BLaER1 (cell line): Measurements from ENCODE around the gene MFRP.
A peak's percentile ranks its signal among the peaks of the same experiment; 100 is the strongest.

Source experiments
- H3K27ac ChIP-seq: shearing (Covaris generic); formaldehyde crosslinking; 2 replicates; pipeline ENCODE4 v1.8.1; 2022
- H3K27me3 ChIP-seq: shearing (Covaris generic); formaldehyde crosslinking; 2 replicates; pipeline ENCODE4 v1.8.1; 2022
- H3K36me3 ChIP-seq: shearing (Covaris generic); formaldehyde crosslinking; 2 replicates; pipeline ENCODE4 v1.8.1; 2022
- H3K4me1 ChIP-seq: shearing (Covaris generic); formaldehyde crosslinking; 2 replicates; pipeline ENCODE4 v1.8.1; 2022
- H3K4me2 ChIP-seq: shearing (Covaris generic); formaldehyde crosslinking; 2 replicates; pipeline ENCODE4 v1.8.1; 2022
- H3K4me3 ChIP-seq: shearing (Covaris generic); formaldehyde crosslinking; 2 replicates; pipeline ENCODE4 v1.8.1; 2022
- H3K9ac ChIP-seq: shearing (Covaris generic); formaldehyde crosslinking; 2 replicates; pipeline ENCODE4 v1.8.1; 2022
- H3K9me3 ChIP-seq: shearing (Covaris generic); formaldehyde crosslinking; 2 replicates; pipeline ENCODE4 v1.8.1; 2022
- H4K20me1 ChIP-seq: shearing (Covaris generic); formaldehyde crosslinking; 2 replicates; pipeline ENCODE4 v1.8.1; 2022
- Cebpa-rat ChIP-seq: shearing (Covaris generic); IDR thresholded peaks from 2 replicates; pipeline ENCODE4 v1.8.1; 2022

The MFRP gene

DNA sequence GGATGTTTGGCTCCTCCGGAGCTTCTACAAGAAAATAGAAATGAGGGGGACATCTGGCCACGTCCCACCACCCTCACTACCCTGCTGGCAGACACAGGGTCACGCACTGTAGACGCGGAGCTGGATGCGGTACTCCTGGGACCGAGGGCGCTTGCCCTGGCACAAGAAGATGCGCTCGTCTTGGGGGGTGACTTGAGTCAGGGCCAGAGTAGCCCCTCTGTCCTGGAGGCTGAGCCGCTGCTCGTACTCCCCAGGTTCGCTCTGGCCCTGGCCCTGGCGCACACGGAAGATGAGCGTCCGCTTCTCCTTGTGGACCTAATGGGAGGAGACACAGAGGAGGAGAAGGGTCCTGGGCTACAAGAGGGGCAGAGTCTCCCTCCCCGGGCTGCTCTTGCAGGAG, 31.8 kb downstream of the MFRP start:
- no peaks in the 10 kb centered on the region for H3K9me3 ChIP-seq
- H3K4me1 ChIP-seq = peaks cover 47% of the 10 kb centered on the region
- H3K4me3 ChIP-seq = peak overlapping the region; percentile 80
- H3K4me2 ChIP-seq = peak overlapping the region; percentile 99
- TF ChIP-seq Cebpa-rat = no peak
- H3K27ac ChIP-seq = peak overlapping the region; percentile 87
- peak overlapping the region; percentile 89; the same call in 1 of the 2 replicates for H3K9ac ChIP-seq
- H3K36me3 ChIP-seq = peaks cover 54% of the 10 kb centered on the region
- no peaks in the 10 kb centered on the region for H3K27me3 ChIP-seq
- H4K20me1 ChIP-seq = peaks cover 54% of the 10 kb centered on the region

DNA sequence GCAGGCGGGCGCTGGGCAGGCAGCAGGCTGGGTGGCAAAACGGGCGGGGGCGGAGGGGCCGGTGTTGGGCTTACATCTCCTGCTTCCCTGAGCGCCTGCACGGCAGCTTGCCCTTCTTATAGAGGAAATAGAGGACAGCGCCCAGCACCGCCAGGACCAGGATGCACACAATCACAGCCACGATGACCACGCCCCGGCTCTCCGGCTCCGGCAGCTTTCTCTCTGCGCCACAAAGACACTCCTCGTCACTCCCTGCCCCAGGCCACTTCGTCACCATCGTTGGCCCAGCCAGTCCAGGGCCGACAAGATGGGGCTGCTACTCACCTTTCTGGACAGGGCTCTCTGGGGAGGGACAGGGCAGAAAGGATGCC, 35.8 kb downstream of the MFRP start:
- H3K27me3 ChIP-seq = no peaks in the 10 kb centered on the region
- H3K4me2 ChIP-seq = no peak overlapping the region
- no peak overlapping the region for H3K9ac ChIP-seq
- H4K20me1 ChIP-seq = peaks cover 49% of the 10 kb centered on the region
- H3K4me3 ChIP-seq = no peak overlapping the region
- no peak overlapping the region for H3K27ac ChIP-seq
- H3K36me3 ChIP-seq = peaks cover 79% of the 10 kb centered on the region
- no peaks in the 10 kb centered on the region for H3K9me3 ChIP-seq
- peaks cover 36% of the 10 kb centered on the region for H3K4me1 ChIP-seq
- no peak for TF ChIP-seq Cebpa-rat

- H3K9me3 ChIP-seq = no peaks in the 10 kb centered on the region
- TF ChIP-seq Cebpa-rat = no peak
- peaks cover 82% of the 10 kb centered on the region for H3K36me3 ChIP-seq
- no peak overlapping the region for H3K9ac ChIP-seq
- no peaks in the 10 kb centered on the region for H3K27me3 ChIP-seq
- H3K4me1 ChIP-seq = peaks cover 31% of the 10 kb centered on the region
- H3K4me2 ChIP-seq = no peak overlapping the region
- peaks cover 44% of the 10 kb centered on the region for H4K20me1 ChIP-seq
- H3K4me3 ChIP-seq = no peak overlapping the region
- no peak overlapping the region for H3K27ac ChIP-seq
Measured at GRCh38 chr11:119309953-119310681, 36.4 kb downstream of the MFRP start.

DNA sequence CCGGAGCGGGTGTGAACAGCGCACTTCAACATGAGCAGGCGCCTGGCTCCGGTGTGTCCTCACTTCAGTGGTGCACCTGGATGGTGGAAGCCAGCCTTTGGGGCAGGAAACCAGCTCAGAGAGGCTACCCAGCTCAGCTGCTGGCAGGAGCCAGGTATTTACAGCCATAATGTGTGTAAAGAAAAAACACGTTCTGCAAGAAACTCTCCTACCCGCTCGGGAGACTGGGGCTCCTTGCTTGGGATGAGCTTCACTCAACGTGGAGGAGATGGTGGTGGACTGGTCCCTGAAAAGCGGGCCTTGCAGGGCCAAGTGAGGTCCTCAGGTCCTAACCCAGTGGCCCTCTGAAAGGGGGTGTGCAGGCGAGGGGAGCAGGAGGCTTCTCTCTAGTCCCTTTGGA, 37.1 kb downstream of the MFRP start:
- Histone ChIP-seq H3K27me3 (no peaks in the 10 kb centered on the region), H3K36me3 (peaks cover 82% of the 10 kb centered on the region), H3K4me2 (no peak overlapping the region), H3K27ac (no peak overlapping the region), H4K20me1 (peaks cover 37% of the 10 kb centered on the region), H3K4me1 (peaks cover 24% of the 10 kb centered on the region), H3K9me3 (no peaks in the 10 kb centered on the region), H3K4me3 (no peak overlapping the region), H3K9ac (no peak overlapping the region)
- no peak for TF ChIP-seq Cebpa-rat

GRCh38 chr11:119307974-119308373, 38.5 kb downstream of the MFRP start:
- H3K4me1 ChIP-seq = peaks cover 20% of the 10 kb centered on the region
- no peaks in the 10 kb centered on the region for H3K27me3 ChIP-seq
- no peaks in the 10 kb centered on the region for H3K9me3 ChIP-seq
- no peak overlapping the region for H3K4me3 ChIP-seq
- H3K27ac ChIP-seq = no peak overlapping the region
- H3K36me3 ChIP-seq = peaks cover 82% of the 10 kb centered on the region
- no peak overlapping the region for H3K4me2 ChIP-seq
- H3K9ac ChIP-seq = no peak overlapping the region
- TF ChIP-seq Cebpa-rat = no peak
- H4K20me1 ChIP-seq = peaks cover 22% of the 10 kb centered on the region

DNA sequence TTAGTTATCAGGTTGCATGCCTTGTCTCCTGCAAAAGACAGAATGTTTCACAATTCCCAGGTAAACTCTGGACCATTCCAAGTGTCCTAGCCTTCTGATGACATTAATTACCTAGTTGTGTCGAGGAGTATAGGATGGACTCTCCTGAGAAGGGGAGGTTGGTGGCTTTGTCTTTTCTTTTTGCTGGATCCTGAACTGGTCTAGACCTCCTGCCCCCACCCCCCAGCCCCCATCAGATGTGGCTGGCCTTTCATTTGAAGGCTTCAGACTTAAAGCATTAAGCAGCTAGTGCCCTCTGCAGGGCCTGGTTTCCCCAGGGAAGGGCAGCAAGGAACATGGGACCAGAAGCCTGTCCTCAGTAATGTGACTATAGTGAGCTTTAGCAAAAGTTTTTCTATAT, 39.3 kb downstream of the MFRP start:
- Histone ChIP-seq H4K20me1 (peaks cover 15% of the 10 kb centered on the region), H3K36me3 (peaks cover 82% of the 10 kb centered on the region), H3K27ac (peak overlapping the region; percentile 52), H3K4me2 (peak overlapping the region; percentile 57), H3K4me1 (peaks cover 20% of the 10 kb centered on the region), H3K9me3 (no peaks in the 10 kb centered on the region), H3K4me3 (no peak overlapping the region), H3K9ac (peak overlapping the region; percentile 39), H3K27me3 (no peaks in the 10 kb centered on the region)
- no peak for TF ChIP-seq Cebpa-rat

GRCh38 chr11:119306373-119306890, 40.1 kb downstream of the MFRP start:
- peaks cover 13% of the 10 kb centered on the region; the same call in 1 of the 2 replicates for H4K20me1 ChIP-seq
- TF ChIP-seq Cebpa-rat = no peak
- H3K9me3 ChIP-seq = no peaks in the 10 kb centered on the region
- H3K4me3 ChIP-seq = no peak overlapping the region
- peak overlapping the region; percentile 57 for H3K4me2 ChIP-seq
- peak overlapping the region; percentile 39 for H3K9ac ChIP-seq
- peaks cover 82% of the 10 kb centered on the region for H3K36me3 ChIP-seq
- peaks cover 20% of the 10 kb centered on the region for H3K4me1 ChIP-seq
- peak overlapping the region; percentile 52 for H3K27ac ChIP-seq
- no peaks in the 10 kb centered on the region for H3K27me3 ChIP-seq

DNA sequence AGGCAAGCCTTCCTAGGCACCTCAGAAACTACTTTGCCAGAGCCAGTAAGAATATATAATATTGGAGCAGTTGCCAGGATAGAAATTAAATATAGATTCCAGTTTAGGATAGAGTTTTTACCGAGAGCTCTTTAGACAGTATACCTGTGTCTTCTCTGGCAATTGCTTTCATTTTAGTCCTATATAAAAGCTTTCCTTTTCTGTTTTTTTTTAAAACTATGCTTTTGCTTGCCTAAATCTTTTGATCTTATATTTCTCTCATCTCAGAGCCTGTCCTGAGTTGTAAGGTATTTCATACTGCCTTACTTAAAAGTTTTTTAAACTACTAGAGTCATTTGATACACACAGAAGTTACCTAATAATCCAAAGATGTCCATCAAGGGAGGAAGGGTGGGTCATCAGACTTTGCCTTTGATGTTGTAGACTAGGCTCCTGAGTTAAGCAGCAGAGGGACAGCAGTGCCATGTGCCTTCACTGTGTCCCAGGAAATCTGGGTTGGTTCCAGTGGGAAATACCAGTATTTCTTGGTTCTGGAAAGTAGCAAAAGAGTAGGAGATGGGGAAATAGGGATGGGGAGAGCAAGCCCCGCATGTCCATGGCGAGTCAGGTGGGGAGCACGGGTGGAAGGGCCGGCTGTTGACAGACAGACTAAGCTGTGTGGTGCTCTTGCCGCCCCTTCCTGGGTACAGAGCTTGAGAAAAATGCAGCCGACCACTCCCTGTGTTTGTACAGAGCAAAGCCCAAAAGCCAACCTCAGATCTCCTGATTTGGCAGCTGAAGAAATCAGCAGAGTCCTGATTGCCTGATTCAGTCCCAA, 40.7 kb downstream of the MFRP start:
- peak overlapping the region; percentile 39; the same call in 1 of the 2 replicates for H3K9ac ChIP-seq
- H4K20me1 ChIP-seq = peaks cover 13% of the 10 kb centered on the region; the same call in 1 of the 2 replicates
- H3K4me2 ChIP-seq = peak overlapping the region; percentile 57
- H3K4me3 ChIP-seq = no peak overlapping the region
- H3K9me3 ChIP-seq = no peaks in the 10 kb centered on the region
- no peak for TF ChIP-seq Cebpa-rat
- peaks cover 82% of the 10 kb centered on the region for H3K36me3 ChIP-seq
- H3K4me1 ChIP-seq = peaks cover 20% of the 10 kb centered on the region
- peak overlapping the region; percentile 52 for H3K27ac ChIP-seq
- H3K27me3 ChIP-seq = no peaks in the 10 kb centered on the region

- Histone ChIP-seq H3K9ac (no peak overlapping the region), H3K36me3 (peaks cover 82% of the 10 kb centered on the region), H4K20me1 (no peaks in the 10 kb centered on the region), H3K4me3 (no peak overlapping the region), H3K27ac (no peak overlapping the region), H3K4me1 (peaks cover 20% of the 10 kb centered on the region), H3K9me3 (no peaks in the 10 kb centered on the region), H3K4me2 (no peak overlapping the region), H3K27me3 (no peaks in the 10 kb centered on the region)
- TF ChIP-seq Cebpa-rat = no peak
Measured at GRCh38 chr11:119303227-119303718, 43.2 kb downstream of the MFRP start.
